ENCODE data around the gene PCDH7.

DNA sequence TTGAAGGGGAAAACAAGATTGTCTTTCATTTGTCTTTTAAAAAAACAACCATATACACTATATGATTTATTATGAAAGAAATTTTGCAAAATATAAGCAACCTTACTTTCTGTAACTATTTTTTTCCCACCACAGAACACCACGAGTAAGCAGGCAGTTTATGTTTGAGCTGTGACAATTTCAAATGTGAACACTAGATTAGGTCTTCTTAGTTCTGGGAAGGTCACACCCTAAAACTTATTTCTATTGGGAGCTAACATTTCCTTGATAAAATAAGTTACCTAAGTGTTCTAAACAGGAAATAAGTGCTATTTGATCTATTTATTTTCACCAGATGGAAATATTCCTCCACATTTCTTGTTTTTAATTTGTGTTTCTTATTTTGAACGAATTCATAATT, 50.6 kb downstream of the PCDH7 start:
- TF ChIP-seq TAF1 (IDR thresholded peaks at IDR 0.05; ENCODE audit: borderline replicate concordance, low read depth, low read length) = no peak
- no peak for TF ChIP-seq POLR2A (IDR thresholded peaks at IDR 0.05; ENCODE audit: low read depth, low read length)

Measured in GM12892 (cell line).